ENCODE measurements around the gene CIRBP. TPM values are rescaled to one million over a fixed set of nuclear protein-coding genes. Genes with fewer than 3 reads are reported as not detected.

CIRBP gene
- total RNA-seq, 3 donors from 2014 or later (not counting 1 experiment from before 2014, with no cell fraction given), result 410 to 454 (median 440) TPM

DNA sequence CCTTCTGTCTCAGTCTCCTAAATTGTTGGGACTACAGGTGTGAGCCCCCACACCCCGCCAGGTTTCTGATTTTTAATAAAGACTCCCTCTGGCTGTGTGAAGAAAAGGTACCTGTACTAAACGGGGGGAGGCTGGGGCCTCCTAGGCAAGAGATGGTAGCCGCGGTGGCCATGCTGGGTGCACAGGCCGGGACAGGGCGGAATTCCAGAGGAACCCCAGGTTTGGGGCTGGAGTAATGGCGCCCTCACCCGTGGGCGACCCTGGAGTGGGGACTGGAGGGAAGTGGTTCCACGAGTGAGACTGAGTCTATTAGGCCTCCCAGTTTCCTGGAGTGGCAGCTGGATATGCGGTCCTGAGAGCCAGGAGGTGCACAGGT, 29.7 kb upstream of the CIRBP start:
- intact Hi-C loops (cut with micrococcal nuclease), result no loop called here
- no peaks in the 10 kb centered on the region for H3K36me3 Mint-ChIP-seq
- TF ChIP-seq, protein P1, sequence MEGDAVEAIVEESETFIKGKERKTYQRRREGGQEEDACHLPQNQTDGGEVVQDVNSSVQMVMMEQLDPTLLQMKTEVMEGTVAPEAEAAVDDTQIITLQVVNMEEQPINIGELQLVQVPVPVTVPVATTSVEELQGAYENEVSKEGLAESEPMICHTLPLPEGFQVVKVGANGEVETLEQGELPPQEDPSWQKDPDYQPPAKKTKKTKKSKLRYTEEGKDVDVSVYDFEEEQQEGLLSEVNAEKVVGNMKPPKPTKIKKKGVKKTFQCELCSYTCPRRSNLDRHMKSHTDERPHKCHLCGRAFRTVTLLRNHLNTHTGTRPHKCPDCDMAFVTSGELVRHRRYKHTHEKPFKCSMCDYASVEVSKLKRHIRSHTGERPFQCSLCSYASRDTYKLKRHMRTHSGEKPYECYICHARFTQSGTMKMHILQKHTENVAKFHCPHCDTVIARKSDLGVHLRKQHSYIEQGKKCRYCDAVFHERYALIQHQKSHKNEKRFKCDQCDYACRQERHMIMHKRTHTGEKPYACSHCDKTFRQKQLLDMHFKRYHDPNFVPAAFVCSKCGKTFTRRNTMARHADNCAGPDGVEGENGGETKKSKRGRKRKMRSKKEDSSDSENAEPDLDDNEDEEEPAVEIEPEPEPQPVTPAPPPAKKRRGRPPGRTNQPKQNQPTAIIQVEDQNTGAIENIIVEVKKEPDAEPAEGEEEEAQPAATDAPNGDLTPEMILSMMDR (IDR thresholded peaks at IDR 0.05), result no peak

DNA sequence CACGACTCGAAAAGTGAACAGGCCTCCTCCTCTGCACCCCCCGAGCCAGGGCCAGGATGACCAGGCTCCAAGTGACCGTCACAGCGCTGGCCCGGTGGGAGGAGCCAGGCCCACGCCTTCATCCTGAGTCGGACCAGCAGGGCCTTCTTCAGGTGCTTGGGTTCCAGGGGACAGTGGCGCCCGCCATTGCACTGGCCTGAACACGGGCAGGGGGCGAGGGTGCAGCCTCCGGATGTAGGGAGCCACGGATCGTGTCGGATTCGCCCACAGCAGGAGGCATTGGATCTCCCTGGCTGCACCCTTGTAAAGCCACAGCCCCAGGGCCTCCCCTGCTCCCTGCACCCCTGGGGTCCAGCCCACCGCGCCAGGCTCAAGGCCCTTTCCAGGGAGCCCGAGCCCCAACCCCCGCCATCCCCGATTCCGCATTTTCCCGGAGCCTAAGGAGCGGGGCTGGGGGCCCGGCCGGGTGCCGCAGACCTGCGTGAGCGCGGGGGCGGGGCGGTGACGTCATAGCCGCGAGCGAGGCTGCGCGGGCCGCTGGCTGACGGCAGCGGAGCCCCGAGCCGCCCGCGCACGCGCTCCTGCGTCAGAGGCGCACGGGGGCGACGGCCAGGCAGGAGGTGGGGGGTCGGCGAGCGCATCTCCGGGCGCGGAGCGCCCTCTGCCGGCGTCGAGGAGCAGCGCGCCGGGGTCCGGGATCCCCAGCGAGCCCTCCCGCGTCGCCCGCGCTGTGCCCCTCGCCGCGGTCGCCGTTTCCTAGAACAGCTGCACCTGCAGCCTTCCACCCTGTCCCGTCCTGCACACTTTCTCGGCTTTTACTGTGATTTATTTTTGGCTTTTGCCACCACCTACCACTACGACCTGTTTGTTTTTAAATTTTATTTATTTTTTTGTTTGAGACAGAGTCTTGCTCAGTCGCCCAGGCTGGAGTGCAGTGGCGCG, 29.1 kb upstream of the CIRBP start:
- Mint-ChIP-seq H3K36me3 (no peaks in the 10 kb centered on the region), H3K27me3 (ENCODE audit: low read depth in 2 of 2) (peaks cover 10 to 14% of the 10 kb centered on the region in 2 donors), H3K9me3 (no peaks in the 10 kb centered on the region), H3K4me3 (peak overlapping the region; percentile 47), H3K4me1 (peaks cover 21 to 35% of the 10 kb centered on the region in 2 donors), H3K27ac (peak overlapping the region in 1 of 2 donors; percentile 86)
- Histone ChIP-seq H3K27ac (ENCODE audit: low read length) (no peak overlapping the region), H3K9me3 (ENCODE audit: control insufficient read depth, insufficient read depth, low read length) (no peaks in the 10 kb centered on the region), H3K4me3 (ENCODE audit: low read length) (no peak overlapping the region), H3K36me3 (ENCODE audit: control insufficient read depth, insufficient read depth, low read length) (peaks cover 5% of the 10 kb centered on the region), H3K4me1 (ENCODE audit: control insufficient read depth, insufficient read depth, low read length) (peaks cover 64% of the 10 kb centered on the region), H3K27me3 (ENCODE audit: control insufficient read depth, insufficient read depth, low read length) (peaks cover 18% of the 10 kb centered on the region)
- 14% methylated on average over 78 of the region's 84 CpGs for WGBS (ENCODE audit: insufficient coverage)
- ATAC-seq (peak; percentile 65 to 82 (median 65)), DNase-seq (peak; percentile 94 to 98)
- intact Hi-C loops (cut with micrococcal nuclease), result loop anchor here (2.0 to 10.0 kb wide), 2 partner anchors 135 to 315 kb away; partner anchors contain the start of gene ARID3A
- TF ChIP-seq, protein P1 (IDR thresholded peaks at IDR 0.05), result peak; percentile 96

More for the DNA sequence above, 29.7 kb upstream of the CIRBP start:
- no peak overlapping the region for H3K27ac ChIP-seq (ENCODE audit: low read length)
- peaks cover 5% of the 10 kb centered on the region for H3K36me3 ChIP-seq (ENCODE audit: control insufficient read depth, insufficient read depth, low read length)
- H3K9me3 Mint-ChIP-seq, result no peaks in the 10 kb centered on the region
- peaks cover 57% of the 10 kb centered on the region for H3K4me1 ChIP-seq (ENCODE audit: control insufficient read depth, insufficient read depth, low read length)
- WGBS (ENCODE audit: insufficient coverage), result 84% methylated on average over 11 of the region's 11 CpGs
- ATAC-seq (no peak), DNase-seq (peak in 1 of 2 donors; percentile 38)
- peaks cover 10 to 14% of the 10 kb centered on the region in 2 donors for H3K27me3 Mint-ChIP-seq (ENCODE audit: low read depth in 2 of 2)
- peak overlapping the region; percentile 84 for H3K4me3 Mint-ChIP-seq
- H3K27ac Mint-ChIP-seq, result peak overlapping the region; percentile 67 to 86
- H3K4me3 ChIP-seq (ENCODE audit: low read length), result no peak overlapping the region
- no peaks in the 10 kb centered on the region for H3K9me3 ChIP-seq (ENCODE audit: control insufficient read depth, insufficient read depth, low read length)
- peaks cover 17 to 29% of the 10 kb centered on the region in 2 donors for H3K4me1 Mint-ChIP-seq
- peaks cover 18% of the 10 kb centered on the region for H3K27me3 ChIP-seq (ENCODE audit: control insufficient read depth, insufficient read depth, low read length)

DNA sequence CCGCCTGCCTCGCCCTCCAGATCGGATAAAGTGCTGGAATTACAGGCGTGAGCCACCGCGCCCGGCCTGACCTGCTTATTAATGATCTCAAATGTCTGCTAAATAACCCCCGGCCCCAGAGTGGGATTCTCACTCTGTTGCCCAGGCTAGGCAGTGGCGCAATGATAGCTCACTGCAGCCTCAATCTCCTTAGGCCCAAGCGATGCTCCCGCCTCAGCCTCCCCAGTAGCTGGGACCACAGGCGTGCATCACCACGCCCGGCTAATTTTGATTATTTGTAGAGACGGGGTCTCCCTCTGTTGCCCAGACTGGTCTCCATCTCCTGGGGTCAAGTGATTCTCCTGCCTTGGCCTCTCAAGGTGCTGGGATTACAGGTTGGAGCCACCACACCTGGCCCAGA, 28.2 kb upstream of the CIRBP start:
- Mint-ChIP-seq H3K27me3 (ENCODE audit: low read depth in 2 of 2) (peaks cover 10 to 14% of the 10 kb centered on the region in 2 donors), H3K36me3 (no peaks in the 10 kb centered on the region), H3K4me1 (peaks cover 21 to 35% of the 10 kb centered on the region in 2 donors), H3K27ac (peak overlapping the region; percentile 86 to 89), H3K9me3 (no peaks in the 10 kb centered on the region), H3K4me3 (peak overlapping the region; percentile 95)
- peaks cover 69% of the 10 kb centered on the region for H3K4me1 ChIP-seq (ENCODE audit: control insufficient read depth, insufficient read depth, low read length)
- H3K27me3 ChIP-seq (ENCODE audit: control insufficient read depth, insufficient read depth, low read length), result peaks cover 18% of the 10 kb centered on the region
- DNase-seq, result peak in 1 of 2 donors; percentile 29
- H3K36me3 ChIP-seq (ENCODE audit: control insufficient read depth, insufficient read depth, low read length), result peaks cover 5% of the 10 kb centered on the region
- intact Hi-C loops (cut with micrococcal nuclease), result loop anchor here (2.0 to 10.0 kb wide), 2 partner anchors 136 to 316 kb away; partner anchors contain the start of gene ARID3A
- H3K9me3 ChIP-seq (ENCODE audit: control insufficient read depth, insufficient read depth, low read length), result no peaks in the 10 kb centered on the region
- H3K27ac ChIP-seq (ENCODE audit: low read length), result no peak overlapping the region
- ATAC-seq, result no peak
- WGBS (ENCODE audit: insufficient coverage), result 75% methylated on average over 15 of the region's 15 CpGs
- TF ChIP-seq, protein P1 (IDR thresholded peaks at IDR 0.05), result no peak
- H3K4me3 ChIP-seq (ENCODE audit: low read length), result no peak overlapping the region
